Sigmoid colon (tissue), 4 donors: ENCODE results near the gene HS1BP3.

ENCODE experiments used
- EP300 ChIP-seq, 4 donors: sonication (generic); formaldehyde crosslinking; IDR thresholded peaks; one replicate each; pipeline ENCODE4 v1.6.1; 2017; ENCODE audit warnings: antibody characterized with exemption in 4 of 4
- POLR2AphosphoS5 ChIP-seq, 4 donors: sonication (generic); formaldehyde crosslinking; IDR thresholded peaks; one replicate each; pipeline ENCODE4 v1.6.1; 2017; ENCODE audit warnings: antibody characterized with exemption in 4 of 4

DNA sequence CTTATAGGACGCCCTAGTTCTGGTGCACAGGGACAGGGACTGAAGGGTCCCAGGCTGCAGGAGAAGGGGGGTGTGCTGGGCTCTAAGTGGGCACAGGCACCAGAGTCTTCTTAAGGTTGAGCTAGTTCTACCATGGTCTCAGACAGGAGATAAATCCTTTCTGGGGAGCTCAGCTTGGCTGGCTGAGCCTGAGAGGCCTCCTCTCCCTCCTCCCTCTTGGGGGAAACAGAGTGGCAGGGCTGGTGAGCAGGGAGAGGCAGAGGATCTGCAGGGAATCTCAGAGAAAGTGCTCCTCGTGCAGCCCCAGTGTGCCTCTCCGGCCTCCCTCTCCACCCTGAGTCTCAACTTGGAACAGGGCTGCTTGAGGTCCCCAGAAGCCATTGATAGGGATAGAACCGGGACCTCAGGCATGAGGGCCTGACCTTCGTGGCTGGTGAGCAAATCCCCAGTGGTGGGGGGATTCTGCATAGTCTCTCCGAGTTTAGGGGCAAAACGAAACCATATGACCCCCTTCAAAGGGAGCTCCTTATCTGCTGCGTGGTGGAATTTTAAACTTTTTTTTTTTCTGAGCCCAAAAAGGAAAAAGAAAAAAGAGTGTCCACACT lies 18.1 kb upstream of the HS1BP3 start:
- no peak for TF ChIP-seq POLR2AphosphoS5 (IDR thresholded peaks at IDR 0.05)
- no peak for TF ChIP-seq EP300 (IDR thresholded peaks at IDR 0.05)
